Peyer's patch (tissue), 4 donors: ENCODE results near the gene PIK3R3.

Experiments
- CTCF ChIP-seq, 6 experiments: fragments of 450-650 bp in 4 of 6; fragments of 200-600 bp in 2 of 6; sonication (generic) in 1 of 6; IDR thresholded peaks; one replicate each; pipeline ENCODE4 v1.5.1; 2017 to 2019; ENCODE audit warnings: antibody characterized with exemption in 6 of 6, mild to moderate bottlenecking in 3 of 6, moderate library complexity in 1 of 6
- POLR2A ChIP-seq, 2 donors: fragments of 450-650 bp; IDR thresholded peaks; one replicate each; pipeline ENCODE4 v1.5.1; 2017; ENCODE audit warnings: antibody characterized with exemption in 2 of 2, mild to moderate bottlenecking in 2 of 2, moderate library complexity in 2 of 2

GRCh38 chr1:46175243-46175642 lies 42.8 kb upstream of the PIK3R3 start:
- TF ChIP-seq CTCF (IDR thresholded peaks at IDR 0.05), result no peak
- no peak for TF ChIP-seq POLR2A (IDR thresholded peaks at IDR 0.05)
